Spleen (tissue), 11 donors: Measurements from ENCODE around the gene C14orf180. TPM values are rescaled to one million over a fixed set of nuclear protein-coding genes. Genes with fewer than 3 reads are reported as not detected.

Experiments used
- DNase-seq: peaks from one replicate; pipeline ENCODE4 v3.0.0-alpha.2; 2020
- H3K27ac ChIP-seq, 8 donors: fragments of 200-600 bp; sonication (generic) in 7 of 8; 1 replicate in 4 of 8; 2 replicates in 4 of 8; pipeline versions ENCODE4 v1.5.0 to v1.8.0; 2016 to 2021; ENCODE audit warnings: inconsistent platforms in 4 of 8, mild to moderate bottlenecking in 4 of 8, moderate library complexity in 1 of 8
- H3K27me3 ChIP-seq, 7 donors: fragments of 200-600 bp; sonication (generic) in 6 of 7; replicated peaks in 1 of 7; 1 replicate in 4 of 7; 2 replicates in 3 of 7; pipeline versions ENCODE4 v1.5.0 to v1.8.0; 2016 to 2021; ENCODE audit warnings: inconsistent platforms in 3 of 7, mild to moderate bottlenecking in 1 of 7
- H3K36me3 ChIP-seq, 6 donors: fragments of 200-600 bp; sonication (generic) in 5 of 6; 1 replicate in 4 of 6; 2 replicates in 2 of 6; pipeline versions ENCODE4 v1.5.0 to v1.8.0; 2016 to 2021; ENCODE audit warnings: inconsistent platforms in 2 of 6
- H3K4me1 ChIP-seq, 6 donors: fragments of 200-600 bp; sonication (generic) in 5 of 6; 1 replicate in 3 of 6; 2 replicates in 3 of 6; pipeline versions ENCODE4 v1.5.0 to v1.8.0; 2016 to 2021; ENCODE audit warnings: inconsistent platforms in 3 of 6
- H3K4me3 ChIP-seq, 8 donors: fragments of 200-600 bp; sonication (generic) in 7 of 8; 1 replicate in 4 of 8; 2 replicates in 4 of 8; pipeline versions ENCODE4 v1.5.0 to v1.8.0; 2016 to 2021; ENCODE audit warnings: inconsistent platforms in 4 of 8, mild to moderate bottlenecking in 4 of 8, moderate library complexity in 2 of 8
- H3K9me3 ChIP-seq, 8 donors: fragments of 200-600 bp; sonication (generic) in 7 of 8; 1 replicate in 4 of 8; 2 replicates in 4 of 8; pipeline versions ENCODE4 v1.5.0 to v1.8.0; 2016 to 2021; ENCODE audit warnings: inconsistent platforms in 4 of 8
- CTCF ChIP-seq, 11 experiments: fragments of 200-600 bp in 7 of 11; fragments of 450-650 bp in 4 of 11; sonication (generic) in 4 of 11; IDR thresholded peaks in 8 of 11; conservative IDR thresholded peaks in 3 of 11; 1 replicate in 7 of 11; 2 replicates in 4 of 11; pipeline versions ENCODE4 v1.4.0 to v1.8.0; 2016 to 2021; ENCODE audit warnings: antibody characterized with exemption in 11 of 11, inconsistent platforms in 4 of 11, mild to moderate bottlenecking in 1 of 11
- POLR2A ChIP-seq, 3 donors: fragments of 450-650 bp; IDR thresholded peaks; one replicate each; pipeline ENCODE4 v1.5.1; 2017; ENCODE audit warnings: antibody characterized with exemption in 3 of 3, mild to moderate bottlenecking in 1 of 3
- POLR2AphosphoS5 ChIP-seq, 3 donors: sonication (generic); formaldehyde crosslinking; IDR thresholded peaks; one replicate each; pipeline ENCODE4 v1.5.1; 2017; ENCODE audit warnings: antibody characterized with exemption in 3 of 3
- WGBS, 5 donors: extraction: QIAGEN DNeasy Blood & Tissue Kit in 3 of 5; methylation state at CpG; one replicate each; pipeline versions ENCODE4 v1.1.5 to v1.1.7; 2013 to 2018; 5-methylcytosine and 5-hydroxymethylcytosine counted together
- intact Hi-C: fragments of 100-400 bp; cut with DNase I; formaldehyde crosslinking; loops from one replicate; pipeline ENCODE4 v1.15.0; 2023; ENCODE audit warnings: low total_unique reads
- polyA plus RNA-seq, 3 donors: library from polyadenylated mRNA; stranded (reverse); fragments of 200-250 nt; gene quantifications; one replicate each; pipeline ENCODE4 v1.2.1, GENCODE V29; 2013
- total RNA-seq, 7 donors: library from RNA; depleted of rRNA in 3 of 7; stranded (reverse); fragments of >200 nt in 3 of 7; fragmentation: NEBNext Ultra II Directional in 4 of 7; extraction: Animal tissue kit (Norgen Biotek cat#: 25700) in 4 of 7; gene quantifications; one replicate each; pipeline versions ENCODE4 v1.1.0 to v1.2.1, GENCODE V29; 2016 to 2021
- donor health status: healthy with polysubstance abuse.
- donor health status: DM: no; HTN: no; CAD: no; lungs with moderate emphysema.
- donor health status: DM: no; HTN: no; CAD: no.
- donor health status: Bipolar disorder and iron deficiency.
- donor health status: healthy.
- donor health status: DM: no; HTN: no; CAD: no.
- donor health status: DM: yes; HTN: yes; CAD: no.

C14orf180 gene
- total and polyA plus RNA-seq, 10 donors = 0.17 to 0.70 (median 0.28) TPM; not detected in 5

GRCh38 chr14:104637546-104638003 lies 58.0 kb downstream of the C14orf180 start:
- no peak for TF ChIP-seq POLR2AphosphoS5 (IDR thresholded peaks at IDR 0.05)
- no peak for TF ChIP-seq POLR2A (IDR thresholded peaks at IDR 0.05)
- no peak for TF ChIP-seq CTCF (IDR thresholded peaks at IDR 0.05 in 8 of 11, conservative IDR thresholded peaks at IDR 0.05 in 3 of 11)
- Histone ChIP-seq H3K4me3 (no peak overlapping the region), H3K27ac (no peak overlapping the region), H3K4me1 (peaks cover 4 to 30% (median 21%) of the 10 kb centered on the region in 6 donors), H3K36me3 (no peaks in the 10 kb centered on the region), H3K27me3 (peaks cover 0 to 51% (median 0%) of the 10 kb centered on the region in 7 donors), H3K9me3 (no peaks in the 10 kb centered on the region)
- WGBS, 5 donors = 85 to 91% (median 86%) methylated on average over 5 of the region's 5 CpGs
- no peak for DNase-seq
- intact Hi-C loops = loop anchor here (10.0 kb wide), 1 partner anchor 563 kb away; no protein-coding TSS in a partner anchor

- no peak overlapping the region for H3K27ac ChIP-seq
- DNase-seq = no peak
- intact Hi-C loops = loop anchor here (10.0 kb wide), 1 partner anchor 563 kb away; no protein-coding TSS in a partner anchor
- 60 to 75% (median 66%) methylated on average over 12 of the region's 12 CpGs for WGBS, 5 donors
- peaks cover 0 to 45% (median 0%) of the 10 kb centered on the region in 7 donors for H3K27me3 ChIP-seq
- H3K4me3 ChIP-seq = no peak overlapping the region
- H3K4me1 ChIP-seq = peaks cover 4 to 35% (median 22%) of the 10 kb centered on the region in 6 donors
- TF ChIP-seq POLR2AphosphoS5 (IDR thresholded peaks at IDR 0.05) (no peak), POLR2A (IDR thresholded peaks at IDR 0.05) (no peak), CTCF (IDR thresholded peaks at IDR 0.05 in 8 of 11, conservative IDR thresholded peaks at IDR 0.05 in 3 of 11) (no peak)
- H3K9me3 ChIP-seq = no peaks in the 10 kb centered on the region
- H3K36me3 ChIP-seq = no peaks in the 10 kb centered on the region
Measured at GRCh38 chr14:104638190-104638589, 58.6 kb downstream of the C14orf180 start.

- peak; percentile 66 for DNase-seq
- H3K9me3 ChIP-seq = no peaks in the 10 kb centered on the region
- no peaks in the 10 kb centered on the region for H3K36me3 ChIP-seq
- H3K4me1 ChIP-seq = peaks cover 4 to 41% (median 22%) of the 10 kb centered on the region in 6 donors
- no peak for TF ChIP-seq CTCF (IDR thresholded peaks at IDR 0.05 in 8 of 11, conservative IDR thresholded peaks at IDR 0.05 in 3 of 11)
- TF ChIP-seq POLR2A (IDR thresholded peaks at IDR 0.05) = no peak
- no peak for TF ChIP-seq POLR2AphosphoS5 (IDR thresholded peaks at IDR 0.05)
- intact Hi-C loops = loop anchor here (10.0 kb wide), 1 partner anchor 564 kb away; no protein-coding TSS in a partner anchor
- H3K4me3 ChIP-seq = no peak overlapping the region
- 69 to 80% (median 74%) methylated on average over 11 to 13 of the region's 13 CpGs for WGBS, 5 donors
- H3K27ac ChIP-seq = no peak overlapping the region
- peaks cover 0 to 38% (median 0%) of the 10 kb centered on the region in 7 donors for H3K27me3 ChIP-seq
Measured at GRCh38 chr14:104638927-104639450, 59.4 kb downstream of the C14orf180 start.

GRCh38 chr14:104639471-104639870 lies 59.9 kb downstream of the C14orf180 start:
- peaks cover 0 to 33% (median 0%) of the 10 kb centered on the region in 7 donors for H3K27me3 ChIP-seq
- TF ChIP-seq CTCF (IDR thresholded peaks at IDR 0.05 in 8 of 11, conservative IDR thresholded peaks at IDR 0.05 in 3 of 11) (no peak), POLR2A (IDR thresholded peaks at IDR 0.05) (no peak), POLR2AphosphoS5 (IDR thresholded peaks at IDR 0.05) (no peak)
- WGBS, 5 donors = 40 to 66% (median 45%) methylated on average over 5 of the region's 5 CpGs
- H3K27ac ChIP-seq = no peak overlapping the region
- no peak overlapping the region for H3K4me3 ChIP-seq
- no peak for DNase-seq
- H3K4me1 ChIP-seq = peaks cover 4 to 41% (median 22%) of the 10 kb centered on the region in 6 donors
- H3K36me3 ChIP-seq = no peaks in the 10 kb centered on the region
- intact Hi-C loops = loop anchor here (10.0 kb wide), 1 partner anchor 565 kb away; no protein-coding TSS in a partner anchor
- no peaks in the 10 kb centered on the region for H3K9me3 ChIP-seq
